Adipocyte (in vitro differentiated cells): ENCODE results near the gene MRAP2.

Source experiments
- DNase-seq: peaks from one replicate; pipeline ENCODE4 v3.0.0-alpha.2; 2015; ENCODE audit warnings: low read depth
- H3K27me3 ChIP-seq: replicated peaks from 2 replicates; pipeline ENCODE4 v1.7.0; 2013; ENCODE audit warnings: mild to moderate bottlenecking, low read length, moderate library complexity; ENCODE audit not compliant: control insufficient read depth, insufficient read depth
- H3K36me3 ChIP-seq: 2 replicates; pipeline ENCODE4 v1.7.0; 2013; ENCODE audit warnings: low read length, mild to moderate bottlenecking, moderate library complexity; ENCODE audit not compliant: control insufficient read depth, insufficient read depth, severe bottlenecking
- H3K4me1 ChIP-seq: 2 replicates; pipeline ENCODE4 v1.7.0; 2013; ENCODE audit warnings: mild to moderate bottlenecking, low read length, moderate library complexity; ENCODE audit not compliant: control insufficient read depth, insufficient read depth
- H3K4me3 ChIP-seq: 2 replicates; pipeline ENCODE4 v1.7.0; 2013; ENCODE audit warnings: mild to moderate bottlenecking, low read length, moderate library complexity
- H3K9ac ChIP-seq: 2 replicates; pipeline ENCODE4 v1.7.0; 2013; ENCODE audit warnings: mild to moderate bottlenecking, low read length, moderate library complexity
- H3K9me3 ChIP-seq: 2 replicates; pipeline ENCODE4 v1.7.0; 2013; ENCODE audit warnings: mild to moderate bottlenecking, low read length, moderate library complexity; ENCODE audit not compliant: control insufficient read depth

Gene MRAP2

GRCh38 chr6:84139311-84139710, 105.7 kb downstream of the MRAP2 start:
- Histone ChIP-seq H3K27me3 (no peaks in the 10 kb centered on the region), H3K9me3 (no peaks in the 10 kb centered on the region), H3K9ac (no peak overlapping the region), H3K4me3 (no peak overlapping the region), H3K36me3 (no peaks in the 10 kb centered on the region), H3K4me1 (no peaks in the 10 kb centered on the region)
- no peak for DNase-seq
